COLO668 (cell line): ENCODE results near the gene PLCG2.
A peak's percentile ranks its signal among the peaks of the same experiment; 100 is the strongest.
"Not testable (repeated sequence)": the region's sequence is repeated elsewhere in the genome, so short reads cannot be mapped to it uniquely, and the experiment has no call there.

Experiments used
- DNase-seq: peaks from one replicate; lab custom pipeline; 2025; ENCODE audit not compliant: unreplicated experiment; lab: John Stamatoyannopoulos, UW

PLCG2 gene

DNA sequence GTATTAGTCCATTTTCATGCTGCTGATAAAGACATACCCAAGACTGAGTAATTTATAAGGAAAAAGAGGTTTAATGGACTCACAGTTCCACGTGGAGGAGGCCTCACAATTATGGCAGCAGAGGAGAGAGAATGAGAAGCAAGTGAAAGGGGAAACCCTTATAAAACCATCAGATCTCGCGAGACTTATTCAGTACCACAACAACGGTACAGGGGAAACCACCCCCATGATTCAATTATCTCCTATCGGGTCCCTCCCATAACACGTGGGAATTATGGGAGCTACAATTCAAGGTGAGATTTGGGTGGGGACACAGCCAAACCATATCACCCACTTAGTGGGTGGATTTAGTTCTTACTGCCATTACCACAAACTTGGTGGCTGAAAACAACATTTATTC lies 155.6 kb downstream of the PLCG2 start:
- DNase-seq: not testable (repeated sequence)

GRCh38 chr16:81936209-81937000 lies 157.3 kb downstream of the PLCG2 start:
- DNase-seq: no peak

DNA sequence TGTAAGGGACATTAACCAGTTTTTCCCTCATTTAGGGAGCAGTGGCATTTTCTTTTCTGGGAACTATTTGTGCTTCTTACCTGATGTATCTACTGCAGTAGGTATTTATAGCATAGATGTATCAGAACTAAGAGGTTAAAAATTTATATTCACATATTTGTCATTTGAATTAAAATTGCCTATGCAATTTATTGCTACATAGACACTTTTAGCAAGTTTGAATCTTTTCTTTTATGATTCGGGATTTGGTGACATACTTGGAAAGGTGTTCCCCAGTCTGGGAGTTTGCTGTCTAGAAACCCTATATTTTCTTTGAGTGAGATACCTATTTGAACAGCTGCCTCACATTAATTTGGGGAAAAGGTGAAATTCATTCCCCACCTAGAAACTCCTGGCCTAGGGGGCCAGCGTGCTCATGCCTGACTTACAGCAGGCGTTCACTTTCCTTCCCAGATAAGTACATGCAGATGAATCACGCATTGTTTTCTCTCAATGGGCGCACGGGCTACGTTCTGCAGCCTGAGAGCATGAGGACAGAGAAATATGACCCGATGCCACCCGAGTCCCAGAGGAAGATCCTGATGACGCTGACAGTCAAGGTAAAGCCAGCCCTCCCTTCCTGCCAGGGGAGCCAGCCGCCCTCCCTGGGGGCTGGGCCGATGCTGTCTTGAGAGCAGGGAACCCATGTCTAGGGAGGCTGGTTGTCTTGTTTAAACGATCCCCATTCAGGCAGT lies 158.4 kb downstream of the PLCG2 start:
- peak; percentile 29 for DNase-seq

DNA sequence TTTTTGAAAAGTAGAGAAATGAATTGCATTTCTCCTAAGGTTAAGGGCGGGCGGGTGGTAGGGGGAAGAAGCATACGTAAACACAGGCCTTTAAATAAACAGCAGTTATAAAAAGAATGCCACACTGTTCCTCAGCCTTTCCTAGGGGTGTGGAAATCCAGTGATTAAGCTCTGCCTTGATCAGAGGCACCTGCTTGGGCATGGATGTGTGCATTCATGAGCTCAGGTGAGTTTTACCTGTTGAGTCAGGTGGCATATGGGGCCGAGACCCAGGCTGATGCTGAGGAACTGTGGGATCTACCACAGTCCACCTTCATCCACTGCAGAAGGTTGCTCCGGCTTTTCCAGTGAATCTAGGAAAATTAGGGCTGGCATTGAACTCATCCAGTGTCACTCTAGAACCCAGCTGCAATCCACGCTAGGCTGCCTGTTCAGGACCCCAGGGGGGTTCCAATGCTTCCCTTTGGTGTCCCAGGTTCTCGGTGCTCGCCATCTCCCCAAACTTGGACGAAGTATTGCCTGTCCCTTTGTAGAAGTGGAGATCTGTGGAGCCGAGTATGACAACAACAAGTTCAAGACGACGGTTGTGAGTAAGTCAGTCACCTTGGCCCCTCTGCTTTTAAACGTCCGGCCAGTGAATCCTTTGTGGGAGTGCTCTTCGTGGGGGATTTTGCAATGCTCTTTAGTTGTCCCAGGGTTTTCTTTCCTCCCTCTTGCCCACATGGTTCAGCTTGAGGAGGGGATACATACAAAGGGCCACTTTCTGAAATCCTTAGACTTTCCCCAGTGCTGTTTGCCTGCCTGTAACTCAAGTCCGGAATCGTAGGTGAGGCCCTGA lies 159.5 kb downstream of the PLCG2 start:
- no peak for DNase-seq

DNA sequence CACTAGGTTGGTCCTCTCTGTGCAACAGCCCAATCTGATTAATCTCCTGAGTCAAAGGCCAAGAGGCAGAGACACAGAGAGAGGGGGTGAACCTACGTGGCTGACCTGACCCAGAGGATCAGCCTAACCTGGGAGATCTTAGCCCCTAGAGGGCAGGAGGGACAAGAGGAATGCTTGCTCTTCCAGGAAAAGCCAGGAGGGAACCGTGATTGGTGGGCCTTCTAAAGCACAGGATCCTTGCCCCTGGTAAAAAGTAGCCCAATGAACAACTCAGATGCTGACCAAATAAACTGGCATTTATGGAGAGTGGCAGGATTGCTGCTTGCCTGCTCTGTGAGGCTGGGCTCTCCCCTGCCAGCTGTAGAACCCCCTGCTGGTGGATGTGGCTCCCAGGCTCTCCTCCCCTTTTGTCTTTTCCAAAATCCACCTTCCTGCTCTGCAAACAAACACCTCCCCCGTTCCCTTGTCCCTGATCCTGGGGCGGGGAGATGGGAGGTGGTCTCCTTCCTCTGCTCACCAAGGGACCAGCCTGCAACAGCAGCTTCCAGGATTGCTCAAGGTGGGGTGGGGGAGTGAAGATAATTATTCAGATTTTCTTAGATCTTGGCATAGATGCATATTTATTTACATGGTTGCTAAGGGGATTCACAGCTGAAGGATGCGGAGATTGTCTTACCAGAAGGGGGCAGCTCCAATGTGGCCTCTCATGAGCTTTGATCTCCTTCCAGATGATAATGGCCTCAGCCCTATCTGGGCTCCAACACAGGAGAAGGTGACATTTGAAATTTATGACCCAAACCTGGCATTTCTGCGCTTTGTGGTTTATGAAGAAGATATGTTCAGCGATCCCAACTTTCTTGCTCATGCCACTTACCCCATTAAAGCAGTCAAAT lies 160.3 kb downstream of the PLCG2 start:
- DNase-seq: no peak

- DNase-seq: no peak
Measured at GRCh38 chr16:81940781-81941560, 161.9 kb downstream of the PLCG2 start.

GRCh38 chr16:81942007-81942601 lies 163.0 kb downstream of the PLCG2 start:
- no peak for DNase-seq

- DNase-seq: no peak
Measured at GRCh38 chr16:81945665-81946064, 166.6 kb downstream of the PLCG2 start.

DNA sequence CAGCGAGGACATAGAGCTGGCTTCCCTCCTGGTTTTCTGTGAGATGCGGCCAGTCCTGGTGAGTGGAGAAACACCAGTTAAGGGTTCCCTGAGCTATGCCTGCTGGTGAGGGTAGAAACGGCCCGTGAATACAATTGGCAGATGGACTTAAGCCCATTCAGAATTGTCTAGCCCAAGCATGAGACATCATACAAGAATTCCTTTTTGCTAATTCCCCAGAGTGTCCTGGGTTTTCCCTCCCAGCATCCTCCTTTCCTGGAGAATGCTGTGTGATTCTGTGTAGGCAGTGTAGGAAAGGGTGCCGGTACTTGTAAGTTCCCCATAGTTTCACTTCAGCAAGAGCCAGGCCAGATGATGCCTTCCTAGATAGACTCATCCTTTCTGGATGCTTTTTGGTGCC lies 167.1 kb downstream of the PLCG2 start:
- no peak for DNase-seq

GRCh38 chr16:81951564-81951963 lies 172.5 kb downstream of the PLCG2 start:
- no peak for DNase-seq

DNA sequence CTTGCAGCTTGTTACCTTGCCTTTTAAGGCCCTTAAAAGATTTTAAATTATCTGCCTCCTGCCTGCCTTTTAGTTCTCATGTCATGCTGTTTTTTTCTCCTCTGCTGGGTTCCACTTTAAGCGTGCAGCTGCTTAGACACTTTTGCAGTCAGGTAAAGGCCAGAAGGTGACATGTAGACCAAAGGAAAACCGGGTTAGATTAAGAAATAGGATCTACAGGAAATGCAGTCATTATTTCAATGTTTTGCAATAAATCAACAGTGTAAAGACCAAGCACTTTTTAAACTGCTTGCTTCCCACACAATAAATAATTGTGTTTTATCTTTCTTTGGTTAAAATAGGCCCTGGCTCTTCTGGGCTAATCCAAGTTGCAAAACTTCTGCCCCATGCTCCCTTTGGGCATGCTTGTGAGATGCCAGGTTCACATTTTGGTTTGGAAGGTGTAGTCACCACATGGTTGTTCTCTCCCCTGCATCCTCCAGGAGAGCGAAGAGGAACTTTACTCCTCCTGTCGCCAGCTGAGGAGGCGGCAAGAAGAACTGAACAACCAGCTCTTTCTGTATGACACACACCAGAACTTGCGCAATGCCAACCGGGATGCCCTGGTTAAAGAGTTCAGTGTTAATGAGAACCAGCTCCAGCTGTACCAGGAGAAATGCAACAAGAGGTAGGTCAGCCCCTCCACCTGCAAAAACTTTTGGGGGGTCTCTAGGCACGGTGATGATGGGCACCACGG lies 177.3 kb downstream of the PLCG2 start:
- no peak for DNase-seq

- DNase-seq: no peak
Measured at GRCh38 chr16:81964808-81965207, 185.7 kb downstream of the PLCG2 start.

- no peak for DNase-seq
Measured at GRCh38 chr16:81967358-81967757, 188.3 kb downstream of the PLCG2 start.

GRCh38 chr16:81971853-81972252 lies 192.8 kb downstream of the PLCG2 start:
- DNase-seq: no peak

GRCh38 chr16:81973737-81974136 lies 194.6 kb downstream of the PLCG2 start:
- no peak for DNase-seq

GRCh38 chr16:81975637-81976036 lies 196.5 kb downstream of the PLCG2 start:
- no peak for DNase-seq

DNA sequence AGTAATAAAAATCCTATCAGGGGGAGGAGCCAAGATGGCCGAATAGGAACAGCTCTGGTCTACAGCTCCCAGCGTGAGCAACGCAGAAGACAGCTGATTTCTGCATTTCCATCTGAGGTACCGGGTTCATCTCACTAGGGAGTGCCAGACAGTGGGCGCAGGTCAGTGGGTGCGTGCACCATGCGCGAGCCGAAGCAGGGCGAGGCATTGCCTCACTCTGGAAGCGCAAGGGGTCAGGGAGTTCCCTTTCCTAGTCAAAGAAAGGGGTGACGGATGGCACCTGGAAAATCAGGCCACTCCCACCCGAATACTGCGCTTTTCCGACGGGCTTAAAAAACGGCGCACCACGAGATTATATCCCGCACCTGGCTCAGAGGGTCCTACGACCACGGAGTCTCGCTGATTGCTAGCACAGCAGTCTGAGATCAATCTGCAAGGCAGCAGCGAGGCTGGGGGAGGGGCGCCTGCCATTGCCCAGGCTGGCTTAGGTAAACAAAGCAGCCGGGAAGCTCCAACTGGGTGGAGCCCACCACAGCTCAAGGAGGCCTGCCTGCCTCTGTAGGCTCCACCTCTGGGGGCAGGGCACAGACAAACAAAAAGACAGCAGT lies 198.3 kb downstream of the PLCG2 start:
- DNase-seq: not testable (repeated sequence)

DNA sequence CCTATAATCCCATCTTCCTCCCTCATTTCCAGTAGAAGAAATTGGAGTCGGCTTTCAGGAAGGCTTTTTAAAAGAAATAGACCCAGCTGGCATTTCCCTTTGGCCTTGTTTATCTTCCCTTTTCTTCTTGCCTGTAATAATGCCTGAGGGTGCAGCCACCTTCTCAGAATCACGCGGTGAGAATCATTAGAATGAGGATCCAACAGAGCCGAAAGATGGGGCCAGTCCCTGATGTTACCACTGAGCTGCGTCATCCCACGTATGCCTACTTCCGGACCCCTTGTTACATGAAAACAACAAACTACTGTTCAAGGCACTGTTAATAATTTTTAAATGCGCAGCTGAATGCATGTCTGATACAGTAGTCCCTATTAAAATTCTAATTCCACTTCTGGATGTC lies 208.0 kb downstream of the PLCG2 start:
- no peak for DNase-seq
